GM12801 (cell line): ENCODE data around the gene MICAL2.

Experiments used
- TF ChIP-seq, protein P1 (sequence below): IDR thresholded peaks from one replicate; pipeline ENCODE4 v1.5.1; 2011; ENCODE audit warnings: control low read depth; ENCODE audit not compliant: insufficient read length; ENCODE audit errors: extremely low read depth

The MICAL2 gene

DNA sequence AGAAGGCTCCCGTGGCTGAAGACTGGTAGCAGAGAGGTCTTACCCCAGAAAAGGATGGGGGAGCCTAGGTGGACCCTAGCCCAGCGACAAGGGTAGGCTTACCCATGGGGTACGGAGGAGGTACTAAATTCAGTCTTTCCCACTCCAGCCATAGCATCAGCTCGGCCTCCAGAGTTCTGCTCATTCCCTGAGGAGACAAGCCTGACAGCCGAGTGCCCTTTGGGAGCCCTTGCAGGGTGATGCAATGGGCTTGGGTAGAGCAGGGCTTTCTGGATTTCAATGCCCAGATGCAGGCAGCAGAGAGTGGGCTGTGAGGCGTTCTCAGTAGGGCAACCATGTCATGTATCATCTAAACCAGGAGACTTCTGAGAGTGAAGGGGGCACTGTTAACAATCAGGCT lies 124.7 kb downstream of the MICAL2 start:
- TF ChIP-seq, protein P1, sequence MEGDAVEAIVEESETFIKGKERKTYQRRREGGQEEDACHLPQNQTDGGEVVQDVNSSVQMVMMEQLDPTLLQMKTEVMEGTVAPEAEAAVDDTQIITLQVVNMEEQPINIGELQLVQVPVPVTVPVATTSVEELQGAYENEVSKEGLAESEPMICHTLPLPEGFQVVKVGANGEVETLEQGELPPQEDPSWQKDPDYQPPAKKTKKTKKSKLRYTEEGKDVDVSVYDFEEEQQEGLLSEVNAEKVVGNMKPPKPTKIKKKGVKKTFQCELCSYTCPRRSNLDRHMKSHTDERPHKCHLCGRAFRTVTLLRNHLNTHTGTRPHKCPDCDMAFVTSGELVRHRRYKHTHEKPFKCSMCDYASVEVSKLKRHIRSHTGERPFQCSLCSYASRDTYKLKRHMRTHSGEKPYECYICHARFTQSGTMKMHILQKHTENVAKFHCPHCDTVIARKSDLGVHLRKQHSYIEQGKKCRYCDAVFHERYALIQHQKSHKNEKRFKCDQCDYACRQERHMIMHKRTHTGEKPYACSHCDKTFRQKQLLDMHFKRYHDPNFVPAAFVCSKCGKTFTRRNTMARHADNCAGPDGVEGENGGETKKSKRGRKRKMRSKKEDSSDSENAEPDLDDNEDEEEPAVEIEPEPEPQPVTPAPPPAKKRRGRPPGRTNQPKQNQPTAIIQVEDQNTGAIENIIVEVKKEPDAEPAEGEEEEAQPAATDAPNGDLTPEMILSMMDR, result no peak

DNA sequence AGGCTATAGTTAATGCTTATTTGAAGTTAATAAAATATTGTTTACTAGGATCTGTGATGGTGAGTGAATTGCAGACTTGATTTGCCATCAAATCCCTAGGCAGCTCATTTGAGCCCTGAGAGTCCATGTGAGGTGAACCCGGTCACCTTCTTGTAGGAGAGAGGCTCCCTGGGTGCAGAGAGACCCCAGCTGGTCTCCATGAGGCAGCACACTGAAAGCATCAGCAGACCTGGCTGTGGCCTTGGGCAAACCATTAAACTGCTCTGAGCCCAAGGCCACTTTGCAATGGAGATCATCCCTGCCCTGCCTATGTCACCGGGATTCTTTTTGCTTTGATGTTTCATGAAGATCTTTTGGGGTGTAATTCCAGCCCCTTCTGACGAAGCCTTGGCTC lies 125.2 kb downstream of the MICAL2 start:
- TF ChIP-seq, protein P1, result no peak

DNA sequence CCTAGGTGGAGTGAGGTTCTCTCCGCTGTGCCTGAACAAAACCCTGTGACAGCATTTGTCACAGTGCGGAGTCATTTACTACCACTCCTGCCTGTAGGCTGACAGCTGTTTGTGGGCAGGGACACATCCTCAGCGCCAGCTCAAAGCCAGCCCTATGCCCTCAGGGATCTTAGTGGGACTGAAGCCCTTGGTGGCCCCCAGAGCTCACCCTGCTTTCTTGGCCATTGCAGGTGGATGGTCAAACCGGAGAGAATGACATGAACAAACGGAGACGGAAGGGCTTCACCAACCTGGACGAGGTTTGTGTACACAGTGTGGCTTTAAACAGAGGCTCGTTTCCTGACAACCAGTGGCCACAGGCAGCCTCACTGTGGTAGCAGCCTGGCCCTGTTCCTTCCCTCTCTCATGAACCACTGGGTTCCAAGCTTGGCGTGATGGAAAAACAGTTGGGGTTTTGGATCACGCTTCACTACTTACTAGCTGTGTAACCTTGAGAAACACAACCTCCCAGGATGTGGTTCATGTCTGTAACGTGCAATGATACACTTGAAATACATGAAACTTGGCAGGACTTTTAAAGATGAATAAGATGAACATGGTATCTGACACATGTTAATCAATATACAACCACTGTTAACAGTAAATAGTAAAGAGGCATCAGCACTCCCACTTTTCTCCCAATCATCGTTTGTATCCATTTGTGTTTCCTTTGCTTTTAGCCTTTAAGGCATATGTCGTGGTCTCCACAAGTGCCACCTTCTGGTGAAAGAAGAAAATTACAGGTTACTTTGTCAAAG lies 125.8 kb downstream of the MICAL2 start:
- TF ChIP-seq, protein P1, result no peak

DNA sequence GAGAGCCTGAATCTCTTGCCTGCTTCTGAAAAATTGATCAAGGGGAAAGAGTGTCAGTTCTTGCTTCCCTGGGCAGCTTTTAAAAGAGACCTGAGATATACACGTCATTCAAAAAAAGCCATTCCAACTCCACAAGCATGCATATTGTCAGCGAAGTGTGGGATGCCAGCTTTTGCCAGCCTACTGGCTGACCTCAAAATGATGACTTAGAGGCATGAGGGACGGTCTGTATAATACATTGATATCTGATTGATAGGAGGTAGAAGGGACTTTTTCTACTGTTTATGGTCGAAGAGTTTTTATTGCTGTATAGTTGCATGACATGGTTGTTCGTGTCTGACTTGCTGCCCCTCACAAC lies 126.3 kb downstream of the MICAL2 start:
- TF ChIP-seq, protein P1, result no peak

DNA sequence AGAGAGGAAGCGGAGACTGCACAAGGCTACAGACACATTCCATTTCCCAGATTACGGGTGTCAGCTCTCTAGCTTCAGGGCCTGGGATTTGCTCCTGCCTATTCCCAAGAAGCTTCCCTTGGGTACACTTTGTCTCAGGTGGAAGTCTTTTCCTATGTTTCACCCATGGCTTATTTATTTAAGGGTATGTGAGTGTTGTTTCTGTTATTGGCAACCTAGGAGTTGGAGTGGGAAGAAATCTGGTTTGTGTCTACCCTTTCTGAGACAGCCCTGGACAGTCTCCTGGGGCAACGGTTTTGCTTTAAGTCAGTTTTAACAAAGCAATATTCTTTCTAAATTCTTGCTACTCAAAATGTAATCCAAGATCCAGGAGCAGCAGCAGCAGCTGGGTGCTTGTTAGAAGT lies 127.0 kb downstream of the MICAL2 start:
- TF ChIP-seq, protein P1, result no peak

DNA sequence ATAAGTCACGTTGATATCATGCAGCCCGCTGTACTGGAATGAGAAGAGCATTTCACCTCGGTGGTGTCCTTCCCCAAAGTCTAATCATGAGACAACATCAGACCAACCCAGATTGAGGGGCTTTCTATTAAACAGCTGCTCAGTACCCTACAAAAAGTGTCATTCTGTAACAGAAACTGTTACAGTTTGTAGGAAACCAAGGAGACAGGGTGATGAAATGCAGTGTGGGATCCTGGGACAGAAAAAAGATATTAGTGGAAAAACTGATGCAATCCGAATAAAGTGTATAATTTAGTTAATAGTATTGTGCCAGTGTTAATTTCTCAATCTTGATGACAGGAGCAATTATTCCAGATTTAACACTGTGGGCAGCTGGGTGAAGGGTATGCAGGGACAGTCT lies 128.0 kb downstream of the MICAL2 start:
- TF ChIP-seq, protein P1, result no peak

DNA sequence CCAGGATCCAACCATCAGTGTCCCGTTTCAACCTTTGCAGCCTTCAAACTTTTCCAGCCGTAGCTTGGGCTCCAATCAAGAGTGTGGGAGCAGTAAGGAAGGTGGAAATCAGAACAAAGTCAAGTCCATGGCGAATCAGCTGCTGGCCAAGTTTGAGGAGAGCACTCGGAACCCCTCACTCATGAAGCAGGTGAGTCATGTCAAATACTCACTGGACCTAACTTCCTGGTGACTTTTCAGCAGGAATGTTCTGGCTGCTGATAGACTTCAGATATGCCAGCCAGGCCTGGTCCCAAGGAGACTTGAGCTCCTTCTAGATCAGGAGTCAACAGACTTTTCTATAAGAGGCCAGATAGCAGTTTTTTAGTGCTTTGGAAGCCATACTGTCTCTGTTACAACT lies 129.0 kb downstream of the MICAL2 start:
- TF ChIP-seq, protein P1, result no peak
